Measurements from ENCODE around the gene KRT26.

Gene KRT26

GRCh38 chr17:40726919-40727318, 45.1 kb downstream of the KRT26 start:
- DNase-seq (ENCODE audit: low spot score) = no peak

DNA sequence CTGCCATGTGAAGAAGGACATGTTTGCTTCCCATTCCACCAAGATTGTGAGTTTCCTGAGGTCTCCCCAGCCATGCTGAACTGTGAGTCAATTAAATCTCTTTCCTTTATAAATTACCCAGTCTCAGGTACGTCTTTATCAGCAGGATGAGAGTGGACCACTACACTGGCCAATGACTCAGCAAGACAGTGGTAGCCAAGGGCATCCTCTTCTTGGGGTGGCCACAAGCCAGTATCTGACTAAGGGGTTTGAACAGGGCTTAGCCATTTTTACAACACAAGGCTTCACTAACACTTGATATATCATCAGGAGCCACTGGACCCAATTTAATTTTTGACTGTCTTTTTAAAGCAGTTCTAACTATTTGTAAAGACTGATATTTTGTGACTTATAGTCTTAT, 47.3 kb downstream of the KRT26 start:
- DNase-seq (ENCODE audit: low spot score) = no peak

- no peak for DNase-seq (ENCODE audit: low spot score)
Measured at GRCh38 chr17:40722241-40722640, 49.8 kb downstream of the KRT26 start.

DNA sequence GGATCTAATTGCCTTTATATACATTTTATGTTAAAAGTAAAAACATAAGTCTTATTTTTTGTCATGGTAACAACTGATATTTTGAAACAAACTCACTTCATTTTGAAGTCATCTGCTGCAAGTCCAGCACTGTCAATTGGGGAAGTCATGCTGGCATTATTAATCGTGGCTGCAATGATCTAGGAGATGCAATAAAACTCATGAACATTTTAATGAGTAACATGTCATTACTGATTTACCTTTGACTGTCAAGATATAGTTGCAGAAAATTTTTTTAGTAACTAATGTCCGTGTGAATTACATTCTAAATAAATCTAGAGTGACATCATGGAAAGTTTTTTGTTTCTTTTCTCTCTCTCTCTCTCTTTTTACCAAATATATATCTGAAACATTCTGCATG, 51.1 kb downstream of the KRT26 start:
- DNase-seq (ENCODE audit: low spot score) = no peak

- DNase-seq (ENCODE audit: low spot score) = no peak
Measured at GRCh38 chr17:40718930-40719329, 53.1 kb downstream of the KRT26 start.

DNA sequence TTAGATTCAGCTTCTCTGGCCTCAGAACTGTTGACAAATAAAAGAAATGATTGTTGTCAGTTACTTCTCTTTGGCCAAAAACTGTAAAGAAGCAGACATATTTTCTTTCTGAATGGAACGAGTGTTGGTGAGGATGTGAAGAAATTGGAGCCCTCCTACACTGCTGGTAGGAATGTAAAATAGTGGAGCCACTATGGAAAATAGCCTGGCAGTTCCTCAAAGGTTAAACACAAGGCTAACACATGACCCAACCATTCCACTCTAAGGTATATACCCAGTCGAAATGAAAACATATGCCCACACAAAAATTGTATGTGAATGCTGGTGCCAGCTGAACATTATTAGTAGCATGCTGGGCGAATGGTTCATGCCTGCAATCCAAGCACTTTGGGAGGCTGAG, 54.2 kb downstream of the KRT26 start:
- DNase-seq (ENCODE audit: low spot score) = no peak

Measured in hematopoietic multipotent progenitor cell treated with erythropoietin and hydrocortisone succinate and interleukin-3 and kit ligand, for 15 days (in vitro differentiated cells).